Stimulated activated CD8-positive, alpha-beta memory T cell treated with anti-CD3 and anti-CD28 coated beads, Interleukin-7, amount 100 ng/mL, for 48 hours (primary cell): Measurements from ENCODE around the gene OVCH1.
"Not testable (repeated sequence)": the region's sequence is repeated elsewhere in the genome, so short reads cannot be mapped to it uniquely, and the experiment has no call there.

ENCODE experiments used
- DNase-seq, 2 donors: peaks; one replicate each; pipeline ENCODE4 v3.0.0-alpha.2; 2020; ENCODE audit warnings: low read depth in 1 of 2; ENCODE audit errors: extremely low read depth in 1 of 2

The OVCH1 gene

DNA sequence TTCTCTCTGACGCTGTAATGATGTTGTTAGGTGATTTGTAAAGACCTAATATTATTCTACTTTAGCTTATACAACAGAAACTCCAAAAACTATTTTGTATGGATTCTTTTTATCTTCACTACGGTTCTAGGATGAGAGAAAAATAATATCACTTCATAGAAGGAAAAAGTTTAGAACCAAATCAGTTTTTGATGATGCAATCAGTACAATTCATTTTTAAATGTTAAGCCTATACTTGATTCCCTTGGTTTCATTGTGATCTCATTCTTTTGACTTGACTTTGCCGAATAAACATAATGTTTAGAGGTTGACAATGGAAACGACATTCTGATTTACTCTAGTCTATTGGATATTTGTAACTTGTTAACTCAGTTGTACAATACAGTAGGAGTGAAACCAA is 91.9 kb downstream of the OVCH1 start:
- DNase-seq, result no peak

DNA sequence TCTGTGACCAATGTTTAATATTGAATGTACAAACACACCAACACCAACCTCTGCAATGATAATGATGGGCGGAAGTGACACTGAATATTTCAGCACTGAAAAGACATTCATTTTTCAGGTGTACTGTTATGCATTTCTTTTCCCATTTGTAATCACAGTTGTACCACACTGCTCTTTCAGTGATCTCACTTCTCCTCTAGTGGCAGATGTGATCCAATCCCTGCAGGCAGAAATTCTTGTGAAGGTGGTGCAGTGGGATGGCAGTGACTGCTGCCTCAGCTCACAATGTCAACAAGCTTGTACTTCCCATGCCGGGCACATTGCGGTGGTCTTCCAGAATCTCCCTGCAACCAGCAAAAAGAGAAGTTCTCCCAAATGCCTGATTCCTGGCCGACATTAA is 93.5 kb downstream of the OVCH1 start:
- no peak for DNase-seq

DNA sequence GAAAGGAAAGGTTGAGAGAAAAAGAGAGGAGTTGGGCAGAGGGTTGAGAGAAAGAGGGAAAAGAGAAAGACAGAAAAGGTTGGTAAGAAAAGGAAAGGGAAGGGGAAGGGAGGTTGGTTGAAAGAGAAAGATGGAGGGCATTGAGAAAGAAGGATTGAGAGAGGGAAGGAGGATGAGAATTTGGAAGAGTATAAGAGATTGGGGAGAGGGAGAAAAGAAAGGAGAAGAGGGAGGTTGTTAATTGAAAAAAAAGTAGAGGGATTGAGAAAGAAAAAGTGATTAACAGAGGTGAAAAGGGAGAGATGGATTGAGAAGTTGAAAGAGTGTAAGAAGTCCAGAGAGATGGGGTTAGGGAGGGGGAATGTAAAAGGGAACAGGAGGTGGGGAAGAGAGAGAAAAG is 95.0 kb downstream of the OVCH1 start:
- DNase-seq, result no peak

DNA sequence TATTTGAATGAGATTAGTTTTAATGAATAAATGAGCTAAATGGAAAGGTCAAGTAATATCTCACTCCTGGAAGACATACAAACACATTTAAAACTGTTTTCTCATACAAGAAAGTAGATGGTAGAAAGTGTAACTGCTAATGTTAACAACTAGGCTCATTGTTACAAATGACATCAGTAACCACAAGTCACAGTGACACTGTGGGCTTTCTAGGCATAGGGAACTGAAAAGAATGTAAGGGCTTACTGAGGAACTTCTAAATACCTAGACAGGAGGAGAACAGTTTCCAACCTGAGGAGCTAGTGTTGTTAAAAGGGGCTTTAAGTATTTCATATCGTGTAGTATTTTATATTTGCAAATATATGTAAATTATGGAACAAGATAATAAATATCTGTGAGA is 99.0 kb downstream of the OVCH1 start:
- no peak for DNase-seq

DNA sequence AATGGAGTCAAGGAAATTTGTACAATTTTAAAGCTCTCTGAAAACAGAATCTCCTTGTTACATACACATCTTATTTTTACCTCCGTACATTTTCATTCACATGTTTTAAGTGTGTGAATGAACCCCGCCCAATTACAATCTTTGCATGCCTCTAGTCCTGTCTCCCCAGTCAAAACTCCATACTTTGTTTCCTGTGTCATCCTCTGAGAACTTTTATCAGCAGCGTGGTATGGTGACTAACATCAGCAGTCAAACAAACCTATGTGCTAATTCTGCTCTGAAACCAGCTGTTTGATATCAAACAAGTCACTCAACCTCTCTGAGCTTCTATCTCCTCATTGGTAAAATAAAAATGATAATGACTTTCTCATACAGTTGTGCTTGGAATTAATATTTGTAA is 100.7 kb downstream of the OVCH1 start:
- no peak for DNase-seq

DNA sequence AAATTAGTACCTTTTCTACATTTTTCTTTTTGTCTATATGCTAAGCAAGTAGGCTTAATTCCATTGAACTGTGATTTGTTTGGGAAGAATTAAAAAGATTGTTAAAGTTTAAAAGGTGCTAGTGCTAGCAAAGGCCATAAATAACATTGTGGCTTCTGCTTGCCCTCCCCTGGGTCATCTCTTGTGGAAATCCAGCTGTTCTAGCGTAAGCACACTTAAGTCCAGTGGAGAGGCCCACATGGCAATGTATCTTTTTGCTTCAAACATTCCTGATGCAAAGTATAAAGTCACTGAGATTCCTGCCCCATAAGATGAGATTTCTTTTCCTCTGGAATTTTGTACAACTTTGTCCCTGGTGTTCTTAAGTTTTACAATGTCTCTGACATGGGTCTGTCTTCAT is 102.1 kb downstream of the OVCH1 start:
- no peak for DNase-seq

DNA sequence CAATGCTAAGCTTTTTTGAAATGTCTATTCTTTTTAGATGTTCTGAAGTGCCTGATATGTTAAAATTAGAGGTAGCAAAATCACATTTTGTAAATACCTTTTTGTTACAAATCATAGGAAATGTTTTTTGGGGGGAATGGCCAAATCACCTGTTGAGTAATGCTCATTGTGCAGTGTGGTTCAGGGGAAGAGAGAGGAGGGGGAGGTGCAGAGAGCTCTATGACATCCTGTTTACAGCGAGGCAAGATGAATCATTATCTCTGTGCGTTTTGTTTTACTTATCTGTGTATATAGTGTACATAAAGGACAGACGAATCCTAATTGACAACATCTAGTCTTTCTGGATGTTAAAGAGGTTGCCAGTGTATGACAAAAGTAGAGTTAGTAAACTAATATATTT is 107.1 kb downstream of the OVCH1 start:
- DNase-seq, result peak in 1 of 2 donors; percentile 9

DNA sequence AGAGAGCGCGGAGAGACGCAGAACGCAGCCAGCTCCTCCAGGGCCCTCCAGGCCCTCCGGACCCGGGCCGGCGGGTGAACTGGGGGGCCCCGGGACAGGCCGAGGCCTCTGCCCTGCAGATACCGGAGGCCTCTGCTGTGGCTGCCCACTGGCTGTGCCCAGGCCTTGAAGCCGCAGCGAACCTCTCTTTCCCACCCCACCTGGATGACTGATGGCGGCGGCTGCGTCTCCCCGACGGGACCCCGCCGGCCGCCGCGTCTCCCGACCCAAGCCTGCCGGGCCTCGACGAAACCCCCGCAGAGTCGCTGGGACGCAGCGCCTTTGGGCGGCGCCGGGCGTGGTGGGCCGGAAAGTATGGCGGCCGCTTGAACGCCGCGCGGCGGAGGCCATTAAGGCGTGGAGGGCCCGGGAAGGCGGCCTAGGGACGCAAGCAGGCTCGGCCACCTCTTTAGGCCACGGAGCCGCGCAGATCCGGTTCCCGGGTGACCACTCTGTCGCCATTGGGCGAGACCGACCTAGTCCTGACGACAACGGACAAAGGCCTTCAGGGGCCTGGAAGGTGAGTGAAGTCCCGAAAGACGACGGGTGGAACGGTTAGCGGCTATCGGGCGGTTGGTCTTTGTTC is 108.1 kb downstream of the OVCH1 start:
- no peak for DNase-seq

DNA sequence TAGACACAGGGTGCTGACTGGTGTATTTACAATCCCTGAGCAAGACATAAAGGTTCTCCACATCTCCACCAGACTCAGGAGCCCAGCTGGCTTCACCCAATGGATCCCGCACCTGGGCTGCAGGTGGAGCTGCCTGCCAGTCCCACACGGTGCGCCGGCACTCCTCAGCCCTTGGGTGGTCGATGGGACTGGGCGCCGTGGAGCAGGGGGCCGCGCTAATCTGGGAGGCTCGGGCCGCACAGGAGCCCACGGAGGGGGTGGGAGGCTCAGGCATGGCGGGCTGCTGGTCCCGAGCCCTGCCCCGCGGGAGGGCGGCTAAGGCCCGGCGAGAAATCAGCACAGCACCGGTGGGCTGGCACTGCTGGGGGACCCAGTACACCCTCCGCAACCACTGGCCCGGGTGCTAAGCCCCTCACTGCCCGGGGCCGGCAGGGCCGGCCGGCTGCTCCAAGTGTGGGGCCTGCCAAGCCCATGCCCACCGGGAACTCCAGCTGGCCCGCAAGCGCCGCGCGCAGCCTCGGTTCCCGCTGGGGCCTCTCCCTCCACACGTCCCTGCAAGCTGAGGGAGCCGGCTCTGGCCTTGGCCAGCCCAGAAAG is 111.3 kb downstream of the OVCH1 start:
- not testable (repeated sequence) for DNase-seq

DNA sequence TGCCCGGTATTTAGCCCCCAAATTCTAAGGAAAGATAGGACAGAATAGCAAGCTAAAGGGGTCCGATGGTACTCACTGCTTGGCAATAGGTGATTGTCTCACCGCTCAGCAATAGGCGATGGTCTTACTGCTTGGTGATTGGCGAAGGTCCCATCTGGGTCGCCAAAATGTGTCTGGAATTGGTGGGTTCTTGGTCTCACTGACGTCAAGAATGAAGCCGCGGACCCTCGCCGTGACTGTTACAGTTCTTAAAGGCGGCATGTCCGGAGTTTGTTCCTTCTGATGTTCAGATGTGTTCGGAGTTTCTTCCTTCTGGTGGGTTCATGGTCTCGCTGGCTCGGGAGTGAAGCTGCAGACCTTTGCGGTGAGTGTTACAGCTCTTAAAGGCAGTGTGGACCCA is 112.3 kb downstream of the OVCH1 start:
- not testable (repeated sequence) for DNase-seq

DNA sequence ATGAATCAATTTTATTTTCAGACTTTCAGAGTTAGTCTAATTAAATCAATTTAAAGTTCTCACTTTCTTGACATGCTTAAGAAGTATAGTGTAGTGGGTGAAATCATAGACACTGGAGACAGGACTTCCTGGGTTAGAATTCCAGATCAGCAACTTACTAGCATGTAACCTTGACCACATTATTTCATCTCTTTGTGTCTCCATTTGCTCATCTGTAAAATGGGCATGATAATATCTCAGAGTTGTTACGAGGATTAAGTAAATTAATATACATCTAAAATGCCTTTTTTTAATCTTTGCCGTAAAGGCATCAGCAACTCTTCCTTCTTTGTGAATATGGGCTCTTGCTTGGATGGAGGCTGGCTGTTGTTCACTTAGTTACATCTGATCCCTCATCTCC is 115.2 kb downstream of the OVCH1 start:
- no peak for DNase-seq

DNA sequence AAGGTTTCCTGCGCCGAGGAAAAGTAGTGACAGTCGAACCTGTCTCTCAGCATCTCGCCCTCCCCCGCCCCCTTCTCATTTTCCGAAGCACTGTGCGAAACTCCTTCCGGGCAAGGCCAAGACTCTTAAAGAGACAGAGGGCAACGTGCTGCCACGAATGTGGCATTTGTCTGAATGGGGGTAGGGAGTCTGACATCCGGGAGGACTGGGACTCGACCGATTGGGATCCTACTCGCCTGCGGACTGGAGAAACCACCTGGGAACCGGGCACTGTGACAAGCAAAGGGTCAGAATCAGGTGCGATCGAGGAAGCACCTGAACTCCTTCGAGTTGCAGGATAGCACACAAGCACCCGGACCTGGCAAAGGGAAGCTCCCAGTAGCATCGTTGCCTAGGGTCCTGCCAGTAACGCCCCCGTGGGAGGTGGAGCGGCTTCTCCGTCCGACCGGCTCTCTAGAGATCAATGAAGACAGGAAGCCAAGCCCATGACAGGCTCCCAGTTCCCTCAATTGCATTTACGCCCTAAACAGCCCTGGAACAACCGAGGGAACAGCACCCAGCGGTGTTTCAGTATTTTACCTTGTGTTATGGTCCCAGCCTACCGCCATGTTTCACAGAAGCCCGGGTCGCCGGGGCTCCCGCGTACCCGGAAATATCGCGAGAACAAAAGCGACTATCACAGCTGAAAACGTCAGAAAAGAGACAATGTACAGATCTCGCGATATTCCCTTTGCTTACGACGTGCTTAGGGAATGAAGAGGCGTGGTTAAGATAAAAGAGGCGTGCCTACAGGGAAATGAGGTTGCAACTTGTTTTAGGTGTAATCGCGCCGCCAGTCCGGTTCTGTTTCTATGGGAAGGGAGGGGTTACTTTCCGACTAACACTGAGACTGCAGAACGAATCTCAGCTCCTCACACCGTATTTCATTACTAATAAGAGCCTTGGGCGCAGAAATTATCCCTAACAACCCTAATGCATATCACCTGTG is 116.7 kb downstream of the OVCH1 start, which contains the start of gene ERGIC2:
Gene ERGIC2 (minus strand): TSS at position 637 of the 988 bp plus-strand sequence. CDS start 9,539 bp downstream, outside the sequence.
- DNase-seq, result peak; percentile 72 to 83
